Fibroblast of lung (primary cell): ENCODE results near the gene OGDH. TPM values are rescaled to one million over a fixed set of nuclear protein-coding genes. Genes with fewer than 3 reads are reported as not detected.
"Not testable (repeated sequence)": the region's sequence is repeated elsewhere in the genome, so short reads cannot be mapped to it uniquely, and the experiment has no call there.

Experiments
- DNase-seq, 2 donors: peaks; one replicate each; pipeline versions ENCODE4 v3.0.0 to v3.0.0-alpha.2; 2010; ENCODE audit warnings: low read depth in 2 of 2
- H2AFZ ChIP-seq: 2 replicates; pipeline ENCODE4 v1.5.1; 2012; ENCODE audit warnings: low read length, control low read depth, inconsistent platforms
- H3K27ac ChIP-seq: 2 replicates; pipeline ENCODE4 v1.5.1; 2011; ENCODE audit warnings: low read length, control low read depth; ENCODE audit not compliant: insufficient read depth
- H3K27me3 ChIP-seq: 2 replicates; pipeline ENCODE4 v1.5.1; 2011; ENCODE audit warnings: mild to moderate bottlenecking, low read length; ENCODE audit not compliant: control insufficient read depth, insufficient read depth
- H3K36me3 ChIP-seq: 2 replicates; pipeline ENCODE4 v1.5.1; 2011; ENCODE audit warnings: low read length; ENCODE audit not compliant: control insufficient read depth, insufficient read depth
- H3K4me1 ChIP-seq: 2 replicates; pipeline ENCODE4 v1.5.1; 2011; ENCODE audit warnings: low read length; ENCODE audit not compliant: control insufficient read depth, insufficient read depth; ENCODE audit errors: extremely low read depth
- H3K4me2 ChIP-seq: 2 replicates; pipeline ENCODE4 v1.5.1; 2011; ENCODE audit warnings: low read length, control low read depth; ENCODE audit not compliant: insufficient read depth; ENCODE audit errors: extremely low read depth
- H3K4me3 ChIP-seq, 4 experiments: fragments of 200-600 bp in 1 of 4; sonication (generic) in 1 of 4; replicated peaks in 1 of 4; 2 replicates each; pipeline ENCODE4 v1.5.1; 2011 to 2016; ENCODE audit warnings: low read length in 4 of 4, low read depth in 3 of 4, mild to moderate bottlenecking in 3 of 4, control low read depth in 2 of 4, inconsistent platforms in 1 of 4, mixed read lengths in 1 of 4; ENCODE audit not compliant: insufficient read depth in 1 of 4; ENCODE audit errors: control extremely low read depth in 1 of 4
- H3K79me2 ChIP-seq: 2 replicates; pipeline ENCODE4 v1.5.1; 2012; ENCODE audit warnings: mild to moderate bottlenecking, low read length, inconsistent platforms; ENCODE audit not compliant: control insufficient read depth, insufficient read depth
- H3K9ac ChIP-seq: 2 replicates; pipeline ENCODE4 v1.5.1; 2011; ENCODE audit warnings: mild to moderate bottlenecking, low read length, control low read depth; ENCODE audit not compliant: insufficient read depth
- H3K9me3 ChIP-seq: 2 replicates; pipeline ENCODE4 v1.5.1; 2012; ENCODE audit warnings: low read depth, low read length; ENCODE audit not compliant: control insufficient read depth, insufficient read depth
- H4K20me1 ChIP-seq: 2 replicates; pipeline ENCODE4 v1.5.1; 2011; ENCODE audit warnings: low read length; ENCODE audit not compliant: control insufficient read depth, insufficient read depth; ENCODE audit errors: extremely low read depth
- CTCF ChIP-seq, 2 donors: IDR thresholded peaks in 1 of 2; conservative IDR thresholded peaks in 1 of 2; 1 replicate in 1 of 2; 2 replicates in 1 of 2; pipeline ENCODE4 v1.5.1; 2011 to 2012; ENCODE audit warnings: low read length in 2 of 2, control low read depth in 1 of 2, inconsistent platforms in 1 of 2, low read depth in 1 of 2, mild to moderate bottlenecking in 1 of 2
- EZH2 ChIP-seq: IDR thresholded peaks from 2 replicates; pipeline ENCODE4 v1.5.1; 2012; ENCODE audit warnings: low read length, control low read depth, mild to moderate bottlenecking; ENCODE audit errors: missing control alignments
- polyA plus RNA-seq, 2 donors: library from polyadenylated mRNA; depleted of rRNA in 1 of 2; stranded (reverse) in 1 of 2; unstranded in 1 of 2; fragments of >200 nt; gene quantifications; 2 replicates each; pipeline ENCODE4 v1.2.1, GENCODE V29; 2011 to 2012; ENCODE audit warnings: missing spikeins in 1 of 2
- total RNA-seq: library from RNA; depleted of rRNA; stranded (reverse); fragments of >200 nt; gene quantifications from 2 replicates; pipeline ENCODE4 v1.2.1, GENCODE V29; 2014

OGDH gene
- total and polyA plus RNA-seq, 2 donors (not counting 1 experiment from before 2014, with no cell fraction given): 60.8 to 69.2 TPM

- no peak for TF ChIP-seq CTCF (conservative IDR thresholded peaks at IDR 0.05 in 1 of 2, IDR thresholded peaks at IDR 0.05 in 1 of 2; ENCODE audit: low read depth in 1 of 2, low read length in 2 of 2)
- no peak for TF ChIP-seq EZH2
- Histone ChIP-seq H3K36me3 (no peaks in the 10 kb centered on the region), H4K20me1 (no peaks in the 10 kb centered on the region), H3K4me3 (no peak overlapping the region), H3K9ac (no peak overlapping the region), H3K9me3 (no peaks in the 10 kb centered on the region), H3K27ac (no peak overlapping the region), H3K27me3 (no peaks in the 10 kb centered on the region), H2AFZ (no peak overlapping the region), H3K79me2 (no peaks in the 10 kb centered on the region), H3K4me2 (peak overlapping the region; percentile 13), H3K4me1 (no peaks in the 10 kb centered on the region)
- peak in 1 of 2 donors; percentile 47 for DNase-seq
These were observed 10.3 kb upstream of the OGDH start for GRCh38 chr7:44595934-44596635.

GRCh38 chr7:44597181-44597580 lies 9.2 kb upstream of the OGDH start:
- H3K36me3 ChIP-seq, DNase-seq, H3K4me3 ChIP-seq: not testable (repeated sequence)

GRCh38 chr7:44599222-44599621 lies 7.2 kb upstream of the OGDH start:
- DNase-seq: no peak
- Histone ChIP-seq H3K4me1 (no peaks in the 10 kb centered on the region), H4K20me1 (no peaks in the 10 kb centered on the region), H2AFZ (no peak overlapping the region), H3K9me3 (no peaks in the 10 kb centered on the region), H3K4me2 (no peak overlapping the region), H3K27ac (no peak overlapping the region), H3K9ac (no peak overlapping the region), H3K36me3 (no peaks in the 10 kb centered on the region), H3K79me2 (no peaks in the 10 kb centered on the region), H3K27me3 (peaks cover 2% of the 10 kb centered on the region), H3K4me3 (no peak overlapping the region)
- TF ChIP-seq EZH2 (no peak), CTCF (conservative IDR thresholded peaks at IDR 0.05 in 1 of 2, IDR thresholded peaks at IDR 0.05 in 1 of 2; ENCODE audit: low read depth in 1 of 2, low read length in 2 of 2) (no peak)

More at GRCh38 chr7:44597181-44597580, 9.2 kb upstream of the OGDH start:
- not testable (repeated sequence) for H4K20me1 ChIP-seq, H3K27ac ChIP-seq, H3K27me3 ChIP-seq, H3K9ac ChIP-seq, H2AFZ ChIP-seq, H3K79me2 ChIP-seq, H3K9me3 ChIP-seq, H3K4me2 ChIP-seq, H3K4me1 ChIP-seq
